Testis (tissue), 2 donors: Measurements from ENCODE around the gene HSPA1L.
"Not testable (repeated sequence)": the region's sequence is repeated elsewhere in the genome, so short reads cannot be mapped to it uniquely, and the experiment has no call there.

Experiments
- POLR2A ChIP-seq: fragments of 450-650 bp; IDR thresholded peaks from one replicate; pipeline ENCODE4 v1.6.1; 2017; ENCODE audit warnings: antibody characterized with exemption, mild to moderate bottlenecking, moderate library complexity
- TF ChIP-seq, protein P1 (sequence below), 3 experiments: fragments of 450-650 bp in 2 of 3; fragments of 200-600 bp in 1 of 3; sonication (generic) in 1 of 3; IDR thresholded peaks; one replicate each; pipeline ENCODE4 v1.5.1; 2016 to 2019; ENCODE audit warnings: antibody characterized with exemption in 3 of 3, mild to moderate bottlenecking in 2 of 3, moderate library complexity in 1 of 3

DNA sequence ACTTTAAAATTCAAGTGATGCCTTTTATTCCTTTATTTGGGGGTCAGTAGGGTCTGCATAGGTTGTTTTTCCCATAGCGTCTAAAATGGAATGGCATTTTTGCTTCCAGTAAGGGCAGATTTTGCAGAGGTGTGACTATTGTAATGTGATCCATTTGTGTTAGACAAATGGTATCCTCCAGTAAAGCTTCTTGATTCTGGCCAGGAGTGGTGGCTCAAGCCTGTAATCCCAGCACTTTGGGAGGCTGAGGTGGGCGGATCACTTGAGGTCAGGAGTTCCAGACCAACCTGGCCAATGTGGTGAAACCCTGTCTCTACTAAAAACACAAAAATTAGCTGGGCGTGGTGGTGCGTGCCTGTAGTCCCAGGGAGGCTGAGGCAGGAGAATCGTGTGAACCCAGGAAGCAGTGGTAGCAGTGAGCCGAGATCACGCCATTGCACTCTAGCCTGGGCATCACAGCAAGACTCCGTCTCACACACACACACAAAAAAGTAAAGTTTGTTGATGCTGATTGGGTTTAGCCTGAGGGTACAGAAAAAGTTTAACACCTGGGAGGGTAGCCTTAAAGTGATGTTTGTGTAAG lies 2.9 kb upstream of the HSPA1L start:
- not testable (repeated sequence) for TF ChIP-seq POLR2A
- TF ChIP-seq, protein P1, sequence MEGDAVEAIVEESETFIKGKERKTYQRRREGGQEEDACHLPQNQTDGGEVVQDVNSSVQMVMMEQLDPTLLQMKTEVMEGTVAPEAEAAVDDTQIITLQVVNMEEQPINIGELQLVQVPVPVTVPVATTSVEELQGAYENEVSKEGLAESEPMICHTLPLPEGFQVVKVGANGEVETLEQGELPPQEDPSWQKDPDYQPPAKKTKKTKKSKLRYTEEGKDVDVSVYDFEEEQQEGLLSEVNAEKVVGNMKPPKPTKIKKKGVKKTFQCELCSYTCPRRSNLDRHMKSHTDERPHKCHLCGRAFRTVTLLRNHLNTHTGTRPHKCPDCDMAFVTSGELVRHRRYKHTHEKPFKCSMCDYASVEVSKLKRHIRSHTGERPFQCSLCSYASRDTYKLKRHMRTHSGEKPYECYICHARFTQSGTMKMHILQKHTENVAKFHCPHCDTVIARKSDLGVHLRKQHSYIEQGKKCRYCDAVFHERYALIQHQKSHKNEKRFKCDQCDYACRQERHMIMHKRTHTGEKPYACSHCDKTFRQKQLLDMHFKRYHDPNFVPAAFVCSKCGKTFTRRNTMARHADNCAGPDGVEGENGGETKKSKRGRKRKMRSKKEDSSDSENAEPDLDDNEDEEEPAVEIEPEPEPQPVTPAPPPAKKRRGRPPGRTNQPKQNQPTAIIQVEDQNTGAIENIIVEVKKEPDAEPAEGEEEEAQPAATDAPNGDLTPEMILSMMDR (IDR thresholded peaks at IDR 0.05): not testable (repeated sequence)
